Mammary epithelial cell (primary cell): Measurements from ENCODE around the gene B4GALT6.

ENCODE experiments used
- EZH2 ChIP-seq: IDR thresholded peaks from 2 replicates; pipeline ENCODE4 v1.6.1; 2012; ENCODE audit warnings: low read length, inconsistent platforms, borderline replicate concordance
- TF ChIP-seq, protein P1 (sequence below), 2 donors: IDR thresholded peaks in 1 of 2; conservative IDR thresholded peaks in 1 of 2; 2 replicates each; pipeline ENCODE4 v1.5.1; 2011 to 2012; ENCODE audit warnings: inconsistent platforms in 2 of 2, low read length in 2 of 2, mild to moderate bottlenecking in 2 of 2, control low read depth in 1 of 2, low read depth in 1 of 2; ENCODE audit not compliant: insufficient read depth in 1 of 2; ENCODE audit errors: extremely low read depth in 1 of 2

DNA sequence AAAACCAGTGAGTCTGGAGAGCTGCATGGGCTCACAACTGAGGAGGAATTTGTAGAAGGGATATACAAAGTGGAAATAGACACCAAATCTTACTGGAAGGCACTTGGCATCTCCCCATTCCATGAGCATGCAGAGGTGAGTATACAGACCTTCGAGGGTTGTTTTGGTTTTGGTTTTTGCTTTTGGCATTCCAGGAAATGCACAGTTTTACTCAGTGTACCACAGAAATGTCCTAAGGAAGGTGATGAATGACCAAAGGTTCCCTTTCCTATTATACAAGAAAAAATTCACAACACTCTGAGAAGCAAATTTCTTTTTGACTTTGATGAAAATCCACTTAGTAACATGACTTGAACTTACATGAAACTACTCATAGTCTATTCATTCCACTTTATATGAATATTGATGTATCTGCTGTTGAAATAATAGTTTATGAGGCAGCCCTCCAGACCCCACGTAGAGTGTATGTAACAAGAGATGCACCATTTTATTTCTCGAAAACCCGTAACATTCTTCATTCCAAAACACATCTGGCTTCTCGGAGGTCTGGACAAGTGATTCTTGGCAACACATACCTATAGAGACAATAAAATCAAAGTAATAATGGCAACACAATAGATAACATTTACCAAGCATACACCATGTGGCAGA is 89.1 kb downstream of the B4GALT6 start:
- TF ChIP-seq, protein P1, sequence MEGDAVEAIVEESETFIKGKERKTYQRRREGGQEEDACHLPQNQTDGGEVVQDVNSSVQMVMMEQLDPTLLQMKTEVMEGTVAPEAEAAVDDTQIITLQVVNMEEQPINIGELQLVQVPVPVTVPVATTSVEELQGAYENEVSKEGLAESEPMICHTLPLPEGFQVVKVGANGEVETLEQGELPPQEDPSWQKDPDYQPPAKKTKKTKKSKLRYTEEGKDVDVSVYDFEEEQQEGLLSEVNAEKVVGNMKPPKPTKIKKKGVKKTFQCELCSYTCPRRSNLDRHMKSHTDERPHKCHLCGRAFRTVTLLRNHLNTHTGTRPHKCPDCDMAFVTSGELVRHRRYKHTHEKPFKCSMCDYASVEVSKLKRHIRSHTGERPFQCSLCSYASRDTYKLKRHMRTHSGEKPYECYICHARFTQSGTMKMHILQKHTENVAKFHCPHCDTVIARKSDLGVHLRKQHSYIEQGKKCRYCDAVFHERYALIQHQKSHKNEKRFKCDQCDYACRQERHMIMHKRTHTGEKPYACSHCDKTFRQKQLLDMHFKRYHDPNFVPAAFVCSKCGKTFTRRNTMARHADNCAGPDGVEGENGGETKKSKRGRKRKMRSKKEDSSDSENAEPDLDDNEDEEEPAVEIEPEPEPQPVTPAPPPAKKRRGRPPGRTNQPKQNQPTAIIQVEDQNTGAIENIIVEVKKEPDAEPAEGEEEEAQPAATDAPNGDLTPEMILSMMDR (conservative IDR thresholded peaks at IDR 0.05 in 1 of 2, IDR thresholded peaks at IDR 0.05 in 1 of 2; ENCODE audit: extremely low read depth in 1 of 2, insufficient read depth in 1 of 2, low read depth in 1 of 2, low read length in 2 of 2), result no peak
- no peak for TF ChIP-seq EZH2
